HUDEP-2 (cell line): Measurements from ENCODE around the gene KLRG1.
A peak's percentile ranks its signal among the peaks of the same experiment; 100 is the strongest.

Experiments
- DNase-seq, 76 experiments: peaks; one replicate each; lab custom pipeline; 2025; ENCODE audit not compliant: unreplicated experiment in 76 of 76; lab: John Stamatoyannopoulos, UW

KLRG1 gene

DNA sequence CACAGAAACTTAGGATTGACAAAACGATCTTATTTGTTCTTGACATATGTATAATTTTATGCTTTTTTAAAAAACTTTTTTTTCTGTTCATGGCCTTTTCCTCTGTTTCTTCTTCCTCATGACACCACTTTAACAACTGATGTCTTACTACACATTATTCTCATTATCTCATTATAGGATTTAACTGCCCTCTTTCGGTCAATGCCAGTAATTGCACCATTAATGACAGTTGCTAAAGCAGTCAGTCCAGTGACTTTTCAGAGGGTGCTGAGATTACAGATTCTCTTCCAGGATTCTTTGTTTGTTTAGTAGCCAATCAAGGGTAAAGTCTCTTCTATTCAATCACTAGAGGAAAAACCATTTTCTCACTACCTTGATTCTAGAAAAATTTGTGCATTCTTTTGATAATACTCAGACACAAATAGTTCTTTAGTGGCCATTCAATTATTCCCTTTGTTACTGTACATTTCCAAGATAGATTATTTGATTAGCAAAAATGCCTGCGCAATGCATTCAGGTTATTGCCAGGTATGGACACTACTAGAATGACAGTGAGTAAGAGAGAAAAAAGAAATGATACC, 50.1 kb downstream of the KLRG1 start:
- peak in 27 of 76 experiments; percentile 3 to 53 (median 29) for DNase-seq

- no peak for DNase-seq
Observed at GRCh38 chr12:9040484-9041186, 51.3 kb downstream of the KLRG1 start.

DNA sequence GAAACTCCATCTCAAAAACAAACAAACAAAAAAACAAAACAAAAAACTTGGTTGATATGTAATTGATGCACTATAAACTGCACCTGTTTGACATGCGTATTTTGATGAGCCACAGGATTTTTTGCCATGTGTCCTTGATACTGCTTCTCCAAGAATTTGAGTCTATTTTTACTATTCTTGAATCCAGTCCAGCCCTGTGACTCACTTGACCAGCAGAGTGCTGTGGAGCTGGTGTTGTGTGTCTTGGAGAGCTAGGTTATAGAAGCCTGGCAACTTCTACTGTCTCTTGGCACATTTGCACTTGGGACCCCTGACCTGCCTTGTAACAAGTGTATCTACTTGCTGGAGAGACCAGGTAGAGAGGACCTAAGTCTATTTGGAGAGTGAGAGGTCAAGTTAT, 52.0 kb downstream of the KLRG1 start:
- no peak for DNase-seq

DNA sequence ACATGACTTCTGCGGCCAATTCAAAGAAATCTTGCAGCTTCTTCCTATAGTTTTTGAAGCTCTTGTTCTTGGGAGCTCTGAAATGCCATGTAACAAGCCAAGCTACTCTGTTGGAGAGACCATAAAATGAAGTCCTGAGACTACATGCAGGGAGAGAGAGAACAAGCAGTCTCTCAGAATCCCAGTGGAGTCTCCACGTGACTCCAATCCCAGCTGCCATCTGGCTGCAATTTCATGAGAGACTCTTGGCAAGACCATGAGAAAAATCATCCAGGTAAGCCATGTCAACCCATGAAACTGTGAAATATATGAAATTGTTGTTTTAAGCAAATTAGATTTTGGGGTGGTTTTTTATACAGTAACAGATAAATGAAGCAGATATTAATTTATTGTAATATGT, 54.4 kb downstream of the KLRG1 start:
- no peak for DNase-seq

DNA sequence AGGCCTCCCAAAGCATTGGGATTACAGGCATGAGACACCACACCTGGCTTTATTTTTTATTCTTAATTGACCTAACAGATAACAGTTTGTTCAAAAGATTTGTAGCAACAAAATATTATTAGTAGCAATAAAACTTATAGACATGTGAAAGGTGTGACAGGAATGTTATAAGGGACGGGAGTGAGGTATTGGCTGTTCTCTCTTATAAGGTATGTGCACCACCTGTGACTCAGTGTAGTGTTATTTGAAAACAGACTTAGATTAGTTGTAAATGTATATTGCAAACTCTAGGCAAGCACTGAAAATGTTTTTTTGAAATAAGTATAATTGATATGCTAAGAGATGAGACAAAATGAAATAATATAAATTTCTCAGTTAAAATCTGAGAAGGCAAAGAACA, 57.8 kb downstream of the KLRG1 start:
- DNase-seq = no peak

DNA sequence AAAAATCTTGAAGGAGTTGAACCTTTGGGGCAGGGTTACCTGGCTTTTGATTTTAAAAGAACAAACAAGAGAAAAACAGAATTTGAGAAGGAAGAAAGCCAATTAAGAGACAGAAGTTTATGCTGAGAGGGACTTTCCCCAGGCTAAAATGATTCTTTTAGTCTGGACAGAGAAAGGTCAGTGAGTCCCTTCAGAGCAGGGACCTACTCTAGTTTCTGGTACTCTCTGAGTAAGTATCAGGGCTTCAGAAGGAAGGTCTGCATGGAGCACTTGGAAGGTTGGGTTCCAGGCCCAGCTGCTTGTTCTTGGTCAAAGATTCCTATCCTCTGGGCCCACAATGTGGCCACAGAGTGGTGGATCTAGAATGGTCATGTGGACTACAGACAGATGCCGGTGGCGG, 59.6 kb downstream of the KLRG1 start:
- DNase-seq = no peak

DNA sequence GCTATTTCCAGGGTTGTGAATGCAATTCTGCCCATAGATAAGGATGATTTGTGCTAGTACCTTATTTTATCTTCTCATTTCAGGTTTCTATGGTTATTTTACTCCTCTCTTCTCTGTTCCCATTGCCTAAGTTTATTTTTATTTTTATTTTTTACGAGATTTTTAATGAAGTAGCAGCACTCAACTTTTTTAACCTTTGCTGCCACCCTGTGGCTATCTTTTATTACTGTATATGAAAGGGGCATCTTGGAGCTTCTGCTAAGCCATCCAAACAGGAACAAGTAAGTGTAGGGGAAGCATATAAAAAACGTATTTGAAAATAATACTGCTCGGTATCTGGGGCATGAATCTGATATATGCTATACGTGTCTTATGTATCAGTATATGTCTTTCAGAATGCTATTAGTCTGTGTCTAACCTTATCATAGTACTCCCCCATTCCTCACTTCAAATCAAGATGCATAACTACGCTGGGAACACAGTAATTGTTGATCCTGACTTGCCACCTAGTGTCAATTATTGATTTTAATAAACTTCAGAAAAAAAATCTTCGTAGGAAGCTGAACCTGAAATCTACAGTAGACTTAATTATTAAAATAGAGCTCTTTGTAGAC, 60.3 kb downstream of the KLRG1 start:
- peak in 23 of 76 experiments; percentile 3 to 39 (median 25) for DNase-seq

GRCh38 chr12:9050521-9051157, 61.3 kb downstream of the KLRG1 start:
- no peak for DNase-seq

- DNase-seq = no peak
Observed at GRCh38 chr12:9051158-9051550, 61.8 kb downstream of the KLRG1 start.

DNA sequence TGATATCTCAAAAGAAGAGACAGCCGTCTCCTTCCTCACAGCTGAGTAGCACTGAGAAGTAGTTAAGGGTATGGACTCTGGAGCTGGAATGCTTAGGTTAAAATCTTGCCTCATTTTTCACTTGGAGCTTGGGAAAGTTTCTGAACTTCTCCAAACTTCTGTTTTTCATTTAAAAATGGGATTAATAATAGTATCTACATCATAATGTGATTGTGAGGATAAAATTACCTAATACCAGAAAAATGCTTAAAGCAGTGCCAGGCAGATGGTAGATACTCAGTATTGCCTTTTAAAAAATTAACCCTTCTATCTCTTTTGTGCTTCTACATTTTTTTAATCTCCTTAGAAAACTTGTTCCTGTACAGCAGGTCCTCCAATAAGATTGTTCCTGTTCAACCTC, 63.3 kb downstream of the KLRG1 start:
- no peak for DNase-seq
